ENCODE data around the gene SPAAR.
"Not testable (repeated sequence)": the region's sequence is repeated elsewhere in the genome, so short reads cannot be mapped to it uniquely, and the experiment has no call there.

Gene SPAAR

GRCh38 chr9:35920051-35920620 lies 10.8 kb downstream of the SPAAR start:
- in situ Hi-C loops (cut with MboI; ENCODE audit: low sequenced_read_pairs) = no loop called here

- in situ Hi-C loops (cut with MboI; ENCODE audit: low sequenced_read_pairs) = no loop called here
Measured at GRCh38 chr9:35923598-35923926, 14.3 kb downstream of the SPAAR start.

- in situ Hi-C loops (cut with MboI; ENCODE audit: low sequenced_read_pairs) = no loop called here
Measured at GRCh38 chr9:35923927-35924763, 14.9 kb downstream of the SPAAR start.

GRCh38 chr9:35928591-35929452 lies 19.5 kb downstream of the SPAAR start:
- in situ Hi-C loops (cut with MboI; ENCODE audit: low sequenced_read_pairs) = no loop called here

- in situ Hi-C loops (cut with MboI; ENCODE audit: low sequenced_read_pairs) = no loop called here
Measured at GRCh38 chr9:35929453-35929718, 20.1 kb downstream of the SPAAR start.

- in situ Hi-C loops (cut with MboI; ENCODE audit: low sequenced_read_pairs) = no loop called here
Measured at GRCh38 chr9:35930521-35930920, 21.2 kb downstream of the SPAAR start.

GRCh38 chr9:35930989-35931388 lies 21.7 kb downstream of the SPAAR start:
- in situ Hi-C loops (cut with MboI; ENCODE audit: low sequenced_read_pairs) = no loop called here

- in situ Hi-C loops (cut with MboI; ENCODE audit: low sequenced_read_pairs) = no loop called here
Measured at GRCh38 chr9:35932735-35933134, 23.4 kb downstream of the SPAAR start.

- in situ Hi-C loops (cut with MboI; ENCODE audit: low sequenced_read_pairs) = no loop called here
Measured at GRCh38 chr9:35933550-35934067, 24.3 kb downstream of the SPAAR start.

- in situ Hi-C loops (cut with MboI; ENCODE audit: low sequenced_read_pairs) = not testable (repeated sequence)
Measured at GRCh38 chr9:35934069-35934468, 24.8 kb downstream of the SPAAR start.

GRCh38 chr9:35935261-35935660 lies 26.0 kb downstream of the SPAAR start:
- in situ Hi-C loops (cut with MboI; ENCODE audit: low sequenced_read_pairs) = no loop called here

GRCh38 chr9:35935755-35936509 lies 26.6 kb downstream of the SPAAR start:
- in situ Hi-C loops (cut with MboI; ENCODE audit: low sequenced_read_pairs) = no loop called here

- in situ Hi-C loops (cut with MboI; ENCODE audit: low sequenced_read_pairs) = no loop called here
Measured at GRCh38 chr9:35937227-35937626, 27.9 kb downstream of the SPAAR start.

- in situ Hi-C loops (cut with MboI; ENCODE audit: low sequenced_read_pairs) = no loop called here
Measured at GRCh38 chr9:35938474-35939356, 29.4 kb downstream of the SPAAR start.

GRCh38 chr9:35939679-35940250 lies 30.5 kb downstream of the SPAAR start:
- in situ Hi-C loops (cut with MboI; ENCODE audit: low sequenced_read_pairs) = no loop called here

- in situ Hi-C loops (cut with MboI; ENCODE audit: low sequenced_read_pairs) = no loop called here
Measured at GRCh38 chr9:35940458-35941407, 31.4 kb downstream of the SPAAR start.

- in situ Hi-C loops (cut with MboI; ENCODE audit: low sequenced_read_pairs) = no loop called here
Measured at GRCh38 chr9:35942286-35942685, 33.0 kb downstream of the SPAAR start.

- in situ Hi-C loops (cut with MboI; ENCODE audit: low sequenced_read_pairs) = no loop called here
Measured at GRCh38 chr9:35944173-35944572, 34.9 kb downstream of the SPAAR start.

GRCh38 chr9:35944841-35945240 lies 35.6 kb downstream of the SPAAR start:
- in situ Hi-C loops (cut with MboI; ENCODE audit: low sequenced_read_pairs) = no loop called here
